ENCODE results near the gene PLAAT3.
"Not testable (repeated sequence)": the region's sequence is repeated elsewhere in the genome, so short reads cannot be mapped to it uniquely, and the experiment has no call there.

PLAAT3 gene

GRCh38 chr11:63614136-63614671 lies at the start of gene PLAAT3:
TSS of gene PLAAT3 (minus strand) at chr11:63614433. CDS start at chr11:63614014, 419 bp downstream.
- DNase-seq = peak; percentile 81

- DNase-seq = no peak
These were observed 49.6 kb upstream of the PLAAT3 start for GRCh38 chr11:63663809-63664208.

- no peak for DNase-seq
These were observed 46.7 kb upstream of the PLAAT3 start for GRCh38 chr11:63660972-63661371.

GRCh38 chr11:63652671-63653070 lies 38.4 kb upstream of the PLAAT3 start:
- DNase-seq = no peak

- DNase-seq = no peak
These were observed 29.0 kb upstream of the PLAAT3 start for GRCh38 chr11:63643205-63643604.

- no peak for DNase-seq
These were observed 27.5 kb upstream of the PLAAT3 start for GRCh38 chr11:63641727-63642126.

DNA sequence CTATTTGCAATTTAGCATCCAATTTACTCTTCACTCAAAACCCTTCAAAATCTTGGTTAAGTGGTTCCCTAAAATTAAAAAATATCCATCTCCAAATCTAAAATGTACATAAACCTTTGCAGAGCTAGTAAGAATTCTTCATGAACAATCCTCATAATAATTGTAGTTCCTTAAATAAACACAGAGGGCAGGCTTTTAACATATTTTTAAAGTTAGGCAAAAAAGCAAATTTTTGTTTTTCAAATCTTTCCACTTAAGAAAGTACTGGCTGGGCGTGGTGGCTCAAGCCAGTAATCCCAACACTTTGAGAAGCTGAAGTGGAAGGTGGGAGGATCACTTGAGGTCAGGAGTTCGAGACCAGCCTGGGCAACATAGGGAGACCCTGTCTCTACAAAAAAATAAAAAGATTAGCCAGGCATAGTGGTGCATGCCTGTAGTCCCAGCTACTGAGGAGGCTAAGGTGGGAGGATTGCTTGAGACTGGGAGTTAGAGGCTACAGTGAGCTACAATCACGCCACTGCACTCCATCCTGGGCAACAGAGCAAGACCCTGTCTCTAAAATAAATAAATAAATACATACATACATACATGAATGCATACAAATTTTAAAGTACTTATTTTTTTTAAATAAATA lies 25.1 kb upstream of the PLAAT3 start:
- DNase-seq = peak; percentile 13

DNA sequence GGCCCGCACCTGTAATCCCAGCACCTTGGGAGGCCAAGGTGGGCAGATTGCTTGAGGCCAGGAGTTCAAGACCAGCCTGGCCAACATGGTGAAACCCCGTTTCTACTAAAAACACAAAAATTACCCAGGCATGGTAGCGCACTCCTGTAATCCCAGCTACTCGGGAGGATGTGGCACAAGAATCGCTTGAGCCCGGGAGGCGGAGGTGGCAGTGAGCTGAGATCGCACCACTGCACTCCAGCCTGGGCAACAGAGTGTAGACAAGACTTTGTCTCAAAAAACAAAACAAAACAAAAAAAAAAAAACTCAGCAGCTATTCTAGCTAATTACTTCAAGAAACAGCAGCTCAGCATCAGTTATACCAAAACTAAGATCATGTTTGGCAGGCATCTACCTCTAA lies 24.2 kb upstream of the PLAAT3 start:
- DNase-seq = not testable (repeated sequence)

GRCh38 chr11:63635762-63636465 lies 21.7 kb upstream of the PLAAT3 start:
- DNase-seq = peak; percentile 85

GRCh38 chr11:63629426-63629825 lies 15.2 kb upstream of the PLAAT3 start:
- no peak for DNase-seq

- no peak for DNase-seq
These were observed 9.4 kb upstream of the PLAAT3 start for GRCh38 chr11:63623513-63624140.

DNA sequence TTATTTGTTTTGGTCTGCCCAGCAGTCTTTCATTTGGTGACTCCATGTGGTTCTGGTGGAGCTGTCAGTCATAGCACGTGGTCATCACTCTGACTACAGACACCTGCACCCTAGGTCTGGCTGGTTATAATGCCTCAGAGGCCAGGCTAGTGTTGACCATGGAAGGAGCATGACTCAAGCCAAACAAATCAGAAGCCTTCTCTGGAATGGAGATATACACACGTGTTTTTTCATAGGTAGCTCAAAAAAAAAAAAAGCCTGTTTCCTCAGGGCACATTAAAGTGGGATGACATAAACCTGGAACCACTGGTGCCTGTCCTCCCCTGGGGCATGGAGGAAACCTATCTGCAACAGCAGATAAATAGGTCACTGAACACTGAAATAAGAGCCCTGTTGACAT lies 8.1 kb upstream of the PLAAT3 start:
- no peak for DNase-seq

GRCh38 chr11:63621071-63621470 lies 6.8 kb upstream of the PLAAT3 start:
- no peak for DNase-seq

- no peak for DNase-seq
These were observed 5.7 kb upstream of the PLAAT3 start for GRCh38 chr11:63619967-63620366.

DNA sequence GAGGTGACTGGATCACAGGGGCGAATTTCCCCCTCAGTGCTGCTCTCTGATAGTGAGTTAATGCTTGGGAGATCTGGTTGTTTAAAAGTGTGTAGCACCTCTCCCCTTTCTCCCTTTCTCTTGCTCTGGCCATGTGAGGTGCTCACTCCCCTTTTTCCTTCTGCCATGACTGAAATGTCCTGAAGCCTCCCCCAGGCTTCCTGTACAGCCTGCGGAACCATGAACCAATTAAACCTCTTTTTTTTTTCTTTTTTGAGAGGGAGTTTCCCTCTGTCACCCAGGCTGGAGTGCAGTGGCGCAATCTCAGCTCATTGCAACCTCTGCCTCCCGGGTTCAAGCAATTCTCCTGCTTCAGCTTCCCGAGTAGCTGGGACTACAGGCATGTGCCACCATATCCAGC lies 3.5 kb upstream of the PLAAT3 start:
- not testable (repeated sequence) for DNase-seq

GRCh38 chr11:63616953-63617352 lies 2.7 kb upstream of the PLAAT3 start:
- no peak for DNase-seq

DNA sequence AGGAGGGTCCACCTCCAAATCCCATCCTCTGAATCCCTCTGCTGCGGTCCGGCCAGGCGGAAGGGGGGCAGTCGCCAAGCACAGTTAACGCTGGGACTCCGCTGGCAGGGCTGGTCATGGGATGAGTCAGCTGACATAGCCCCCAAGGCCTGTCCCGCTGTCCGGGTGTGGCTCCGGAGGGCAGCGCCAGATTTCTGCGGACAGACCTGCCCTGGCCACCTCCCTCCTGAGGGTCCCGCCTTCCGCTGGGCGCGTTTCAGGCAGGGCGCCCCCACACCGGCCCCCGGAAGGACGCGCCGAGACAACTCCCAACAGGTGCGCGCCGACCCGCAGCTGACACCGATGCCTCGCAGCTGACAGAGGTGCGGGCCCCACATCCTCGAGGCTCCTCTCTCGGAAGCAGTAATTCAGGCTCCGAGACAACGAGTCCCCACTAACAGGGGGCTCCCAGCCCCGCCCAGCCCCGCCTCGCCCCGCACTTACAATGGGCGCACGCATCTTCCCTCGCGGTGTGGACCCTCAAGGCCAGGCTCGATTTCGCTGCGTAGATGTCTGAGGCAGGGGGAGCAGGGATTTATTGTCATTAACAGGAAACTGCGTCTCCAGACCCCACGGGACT lies 607 bp downstream of the PLAAT3 start:
- DNase-seq = peak; percentile 85

DNA sequence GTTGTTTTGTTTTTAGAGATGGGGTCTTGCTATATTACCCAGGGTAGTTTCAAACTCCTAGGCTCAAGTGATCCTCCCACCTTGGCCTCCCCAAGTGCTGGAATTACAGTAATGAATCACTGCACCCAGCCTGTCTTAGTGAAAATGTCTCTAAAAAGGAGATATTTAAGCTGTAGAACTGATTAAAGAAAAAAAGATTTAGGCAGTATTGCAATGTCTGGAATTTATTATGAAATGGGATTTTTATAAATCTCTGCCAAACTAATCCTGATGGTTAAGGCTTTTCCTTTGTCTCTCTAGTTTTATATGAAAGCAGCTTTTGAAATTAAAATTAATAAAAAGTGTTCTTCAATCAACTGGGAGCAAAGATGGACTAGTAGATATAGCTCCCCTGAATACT lies 2.1 kb downstream of the PLAAT3 start:
- no peak for DNase-seq

GRCh38 chr11:63611395-63611747 lies 2.9 kb downstream of the PLAAT3 start:
- DNase-seq = no peak

- peak; percentile 43 for DNase-seq
These were observed 3.4 kb downstream of the PLAAT3 start for GRCh38 chr11:63610604-63611394.

DNA sequence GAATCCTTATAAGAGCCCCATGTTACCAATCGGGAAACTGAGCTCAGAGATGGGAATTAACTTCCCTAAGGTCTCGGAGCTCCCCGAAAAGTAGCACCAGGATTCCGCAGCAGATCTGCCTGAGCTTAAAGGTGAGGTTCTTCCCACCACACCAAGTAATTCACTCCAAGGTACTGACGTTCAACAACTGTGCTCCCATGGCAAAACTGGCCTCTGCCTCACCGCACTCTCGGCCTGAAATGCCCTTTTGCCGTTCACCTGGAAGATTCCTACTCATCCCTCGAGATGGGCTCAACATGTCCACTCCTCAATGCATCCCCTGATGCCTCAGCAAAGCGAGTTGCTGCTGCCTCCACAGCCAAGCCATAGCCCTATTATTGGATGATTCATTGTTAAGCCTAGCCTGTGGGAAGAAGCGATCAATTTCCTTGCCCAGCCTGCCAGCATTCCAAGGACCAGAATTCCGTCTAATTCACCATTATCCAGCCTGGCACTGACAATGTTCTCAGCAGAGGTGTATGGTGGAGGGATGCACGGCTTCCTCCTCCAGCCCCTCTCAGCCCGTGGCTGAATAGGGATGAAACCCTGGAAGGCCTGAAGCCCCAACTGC lies 4.2 kb downstream of the PLAAT3 start:
- peak; percentile 32 for DNase-seq

GRCh38 chr11:63609536-63609935 lies 4.7 kb downstream of the PLAAT3 start:
- peak; percentile 54 for DNase-seq
